HG02973 (cell line): ENCODE results near the gene TNRC18.
"Not testable (repeated sequence)": the region's sequence is repeated elsewhere in the genome, so short reads cannot be mapped to it uniquely, and the experiment has no call there.

Source experiments
- ATAC-seq: cut with Tn5 transposase; IDR thresholded peaks from one replicate; pipeline ENCODE4 v1.9.1; 2021; ENCODE audit warnings: moderate library complexity; ENCODE audit not compliant: unreplicated experiment

TNRC18 gene

DNA sequence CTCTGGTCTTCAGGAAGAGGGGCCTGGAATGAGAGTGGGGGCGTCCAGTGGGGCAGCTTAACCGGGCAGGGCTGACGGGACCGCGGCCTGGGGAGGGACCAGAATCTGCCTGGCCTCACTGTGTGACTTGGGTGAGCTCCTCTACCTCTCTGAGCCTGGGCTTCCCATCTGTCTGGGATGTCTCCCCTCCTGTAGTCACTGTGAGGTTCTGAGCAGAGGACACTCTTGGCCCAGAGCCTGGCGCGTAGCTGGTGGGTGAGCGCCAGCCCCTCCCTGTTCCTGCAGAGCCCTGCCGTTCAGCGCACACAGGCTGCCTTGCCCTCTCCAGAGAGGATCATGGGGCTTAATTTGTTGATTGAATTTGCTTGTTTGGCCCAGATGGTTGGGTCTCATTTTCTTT lies 148.1 kb downstream of the TNRC18 start:
- ATAC-seq = not testable (repeated sequence)

DNA sequence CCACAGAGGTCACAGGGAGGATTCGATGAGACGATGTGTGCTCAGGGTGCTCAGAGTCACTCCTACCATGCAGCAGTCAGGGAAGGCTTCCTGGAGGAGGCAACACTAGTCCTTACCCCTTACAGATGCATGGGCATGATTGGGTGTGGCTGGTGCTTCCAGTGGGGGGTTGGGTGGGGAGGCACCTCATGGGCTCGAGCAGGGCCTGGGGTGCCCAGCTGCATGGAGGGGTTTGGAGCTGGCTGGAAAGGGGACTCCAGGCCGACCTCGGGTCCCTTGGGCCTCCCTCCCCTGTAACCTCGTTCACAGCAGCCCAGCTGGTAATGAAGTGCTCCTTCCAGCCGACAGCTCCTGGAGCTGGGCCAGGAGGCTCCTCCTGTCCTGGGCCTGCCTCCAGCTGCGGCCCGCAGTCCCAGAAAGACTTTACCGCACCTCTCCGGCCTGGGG lies 148.6 kb downstream of the TNRC18 start:
- ATAC-seq = not testable (repeated sequence)

DNA sequence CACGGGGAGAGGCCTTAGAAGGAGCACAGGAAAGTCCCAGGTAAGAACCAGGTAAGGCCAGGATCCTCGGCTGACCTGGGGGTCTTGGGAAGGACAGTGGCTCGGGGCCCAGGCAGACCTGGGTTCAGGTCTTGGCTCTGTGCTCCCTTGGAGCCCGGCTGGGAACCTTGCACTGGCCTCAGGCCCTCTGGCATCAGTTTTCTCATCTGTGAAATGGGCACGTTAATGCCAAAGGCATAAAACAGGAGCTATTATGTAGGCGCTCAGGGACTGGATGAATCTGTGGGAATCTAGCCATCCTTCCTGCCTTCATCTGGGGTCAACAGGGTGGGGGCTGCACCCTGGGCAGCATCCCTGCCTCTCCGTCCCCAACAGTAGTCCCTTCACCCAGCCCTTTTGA lies 149.2 kb downstream of the TNRC18 start:
- ATAC-seq = no peak

DNA sequence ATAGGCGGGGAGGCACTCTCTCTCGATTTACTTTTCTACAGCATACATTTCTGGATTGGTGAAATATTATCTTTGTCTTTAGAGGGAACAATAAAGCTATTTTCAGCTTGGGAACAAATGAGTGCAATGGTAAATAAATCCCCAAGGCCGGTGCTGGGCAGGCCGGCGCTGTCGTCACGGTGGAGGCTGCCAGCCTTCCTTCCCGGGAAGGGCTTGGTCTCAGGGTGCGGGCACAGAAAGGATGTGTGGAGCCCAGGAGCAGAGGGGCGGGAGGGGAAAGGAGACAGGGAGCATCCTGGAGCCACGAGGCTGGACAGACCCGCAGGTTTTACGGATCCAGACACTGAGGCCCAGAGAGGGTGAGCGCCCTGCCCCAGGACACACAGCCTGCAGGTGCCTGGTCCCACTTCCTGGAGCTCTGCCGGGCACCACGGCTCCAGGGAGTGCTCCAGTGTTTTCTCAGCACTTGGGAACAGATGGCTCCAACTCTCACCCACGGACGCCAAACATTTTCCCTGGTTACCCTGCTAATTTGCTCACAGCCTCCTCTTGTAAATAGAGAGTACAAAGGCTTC lies 149.7 kb downstream of the TNRC18 start:
- not testable (repeated sequence) for ATAC-seq

DNA sequence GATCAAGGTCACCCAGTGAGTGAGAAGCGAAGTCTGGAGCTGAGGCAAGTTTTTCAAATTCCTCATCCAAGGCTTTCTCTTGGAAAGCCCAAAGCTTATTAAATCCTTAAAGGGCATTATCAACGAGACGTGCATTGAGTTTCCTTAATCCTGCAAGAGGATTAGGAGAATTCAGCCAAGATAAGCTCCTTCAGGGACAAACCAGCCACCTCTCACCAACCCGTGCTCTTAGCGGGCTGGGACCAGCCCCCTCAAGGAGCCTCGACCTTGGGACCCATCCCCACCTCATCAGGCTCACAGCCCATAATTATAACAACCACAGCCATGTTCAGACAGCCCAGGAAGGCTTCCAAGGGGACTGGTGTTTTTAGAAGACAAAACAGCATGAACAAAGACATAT lies 152.8 kb downstream of the TNRC18 start:
- no peak for ATAC-seq

DNA sequence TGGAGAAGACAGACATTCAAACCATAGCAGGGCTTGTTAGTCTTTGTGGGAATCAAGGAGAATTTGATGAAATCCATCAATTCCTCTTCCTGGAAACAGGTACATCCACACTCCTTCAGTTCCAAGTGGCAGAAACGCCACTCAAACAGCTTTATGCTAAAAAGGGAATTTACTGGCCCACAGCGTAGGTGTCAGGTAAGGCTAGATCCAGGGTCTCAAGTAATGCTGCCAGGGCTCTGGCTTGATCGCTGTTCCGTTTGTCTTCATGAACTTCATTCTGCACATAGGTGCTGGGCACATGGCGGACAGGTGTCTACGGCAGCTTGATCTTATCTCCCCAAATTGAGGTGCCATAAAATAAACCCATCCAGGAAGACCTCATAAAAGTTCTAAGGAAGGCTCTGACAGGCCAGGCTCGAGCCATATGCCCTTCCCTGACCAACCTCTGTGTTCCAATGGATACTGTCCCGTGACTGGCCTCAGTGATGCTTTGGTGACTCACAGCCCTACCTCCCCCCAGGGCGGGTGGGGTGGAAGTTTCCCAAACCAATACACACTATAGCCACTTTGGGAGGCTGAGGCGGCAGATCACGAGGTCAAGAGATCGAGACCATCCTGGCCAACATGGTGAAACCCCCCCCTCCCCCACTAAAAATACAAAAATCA lies 153.5 kb downstream of the TNRC18 start:
- ATAC-seq = not testable (repeated sequence)

DNA sequence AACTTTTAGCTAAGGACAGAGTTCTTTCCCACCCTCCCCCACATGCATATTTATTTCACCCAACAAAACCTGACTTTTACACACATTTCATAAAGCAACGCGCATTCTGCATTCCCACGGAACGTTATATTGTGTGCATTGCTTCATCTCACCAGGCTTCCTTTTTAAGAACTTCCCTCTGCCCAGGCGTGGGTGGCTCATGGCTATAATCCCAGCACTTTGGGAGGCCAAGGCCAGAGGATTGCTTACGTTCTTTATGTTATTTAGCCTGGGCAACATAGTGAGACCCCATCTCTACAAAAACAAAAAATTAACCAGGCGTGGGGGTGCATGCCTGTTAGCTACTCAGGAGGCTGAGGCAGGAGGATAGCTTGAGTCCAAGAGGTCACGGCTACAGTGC lies 155.8 kb downstream of the TNRC18 start:
- ATAC-seq = not testable (repeated sequence)

DNA sequence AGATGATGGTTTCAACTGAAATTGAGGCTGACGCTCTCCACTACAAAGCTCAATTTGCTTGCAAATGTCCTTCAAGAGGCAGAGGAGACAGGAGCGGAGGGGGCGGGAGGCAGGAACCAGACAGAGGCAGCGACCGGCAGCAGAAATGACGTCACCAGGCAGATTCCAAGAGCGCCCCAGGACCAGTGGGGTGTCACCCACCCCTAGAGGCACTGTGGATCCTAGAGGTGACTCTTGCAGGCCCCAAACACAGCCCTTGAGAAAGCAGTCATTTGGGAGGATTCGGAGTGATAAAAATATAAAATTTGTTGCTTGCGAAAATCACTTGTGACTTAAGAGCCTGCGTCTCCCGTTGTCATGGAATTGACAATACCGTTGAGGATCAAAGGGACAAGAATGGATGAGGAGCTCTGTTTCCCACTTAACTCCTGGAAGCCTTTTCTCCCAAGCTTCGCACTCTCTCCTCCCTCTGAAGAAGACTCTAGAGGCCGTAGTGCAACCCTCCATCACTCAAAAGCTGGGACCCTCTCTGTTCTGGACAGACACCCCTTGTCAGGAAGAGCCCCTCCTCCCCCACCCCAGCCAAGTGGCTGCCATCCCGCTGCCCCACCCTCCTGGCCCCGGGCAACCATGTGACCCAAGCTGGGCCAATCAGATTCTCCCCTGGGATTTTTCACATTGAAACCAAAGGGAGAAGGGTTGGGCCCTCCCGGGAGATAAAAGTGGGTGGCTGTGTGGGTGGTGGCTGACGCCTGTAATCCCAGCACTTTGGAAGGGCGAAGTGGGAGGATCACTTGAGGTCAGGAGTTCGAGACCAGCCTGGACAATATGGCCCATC lies 157.2 kb downstream of the TNRC18 start:
- ATAC-seq = no peak

DNA sequence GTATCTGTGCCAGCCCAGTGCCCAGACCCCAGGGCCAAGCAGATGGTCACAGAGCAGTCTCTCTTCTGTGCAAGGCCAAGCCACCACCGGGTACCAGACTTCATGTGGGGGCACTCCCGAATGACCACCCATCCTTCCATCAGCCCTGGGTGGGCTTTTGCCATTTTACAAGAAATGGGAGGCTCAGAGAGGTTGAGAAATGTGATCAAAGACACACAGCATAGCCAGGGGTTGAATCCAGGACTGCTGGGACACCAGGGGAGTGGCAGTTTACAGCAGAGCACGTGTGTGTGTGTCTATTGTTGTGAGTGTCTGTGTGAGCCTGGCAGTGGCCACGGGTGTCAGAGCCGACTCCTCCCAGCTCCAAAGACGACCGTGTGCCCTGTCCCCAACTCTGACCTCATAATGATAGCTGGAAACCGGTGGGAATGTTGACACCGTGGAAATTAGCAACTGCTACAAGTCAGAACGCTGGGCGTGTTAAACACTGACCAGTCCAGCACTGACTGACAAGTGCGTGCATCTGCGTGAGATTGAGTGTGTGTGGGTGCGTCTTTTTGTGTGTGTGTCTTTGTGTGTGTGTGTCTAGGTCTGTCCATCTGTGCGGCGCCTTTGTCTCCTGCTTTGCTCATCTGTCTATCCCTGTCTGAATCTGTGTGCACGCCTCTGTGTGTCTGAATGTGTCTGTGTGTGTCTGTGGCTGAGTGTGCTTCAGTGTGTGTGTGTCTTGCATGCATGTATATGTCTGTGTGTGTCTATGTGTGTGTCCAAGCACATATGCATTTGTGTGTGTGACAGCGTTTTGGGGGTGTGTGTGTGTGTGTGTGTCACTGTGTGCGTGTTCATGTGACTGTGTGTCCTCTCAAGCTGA lies 158.1 kb downstream of the TNRC18 start:
- no peak for ATAC-seq

DNA sequence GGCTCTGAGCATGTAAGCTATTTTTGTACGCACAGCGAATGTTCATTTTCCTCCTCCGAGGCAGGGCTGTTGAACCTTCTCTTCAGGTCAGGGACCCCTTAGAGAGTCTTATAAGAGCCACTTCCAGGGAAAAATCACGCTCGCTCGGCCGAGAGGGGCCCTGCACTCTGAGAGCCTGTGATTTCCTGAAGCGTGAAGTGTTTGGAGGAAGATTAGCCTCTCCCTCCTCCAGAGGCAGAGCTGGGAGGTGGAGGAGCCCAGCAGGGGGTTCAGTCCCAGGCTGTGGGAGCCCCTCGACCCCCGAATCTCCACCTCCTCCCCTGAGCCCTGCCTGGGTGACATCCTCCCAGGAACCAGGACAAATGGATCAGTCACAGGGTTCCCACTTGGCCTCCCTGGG lies 160.6 kb downstream of the TNRC18 start:
- not testable (repeated sequence) for ATAC-seq

DNA sequence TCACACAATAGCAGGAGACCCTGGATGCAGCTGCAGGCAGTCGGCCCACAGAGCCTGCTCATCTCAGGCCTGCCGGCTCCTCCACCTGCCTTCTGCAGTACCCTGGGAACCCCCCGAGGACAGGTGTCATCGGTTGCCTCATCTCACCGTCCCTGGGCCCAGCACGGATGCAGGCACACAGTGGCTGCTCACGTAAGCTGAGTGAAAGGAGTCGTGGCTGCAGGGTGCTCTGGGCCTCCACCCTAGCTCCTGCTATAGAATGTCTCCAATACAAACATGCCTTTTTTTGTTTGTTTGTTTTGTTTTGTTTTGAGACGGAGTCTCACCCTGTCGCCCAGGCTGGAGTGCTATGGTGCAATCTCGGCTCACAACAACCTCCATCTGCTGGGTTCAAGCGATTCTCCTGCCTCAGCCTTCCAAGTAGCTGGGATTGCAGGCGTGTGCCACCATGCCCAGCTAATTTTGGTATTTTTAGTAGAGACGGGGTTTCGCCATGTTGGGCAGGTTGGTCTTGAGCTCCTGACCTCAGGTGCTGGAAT lies 163.0 kb downstream of the TNRC18 start:
- ATAC-seq = not testable (repeated sequence)
